Upper lobe of left lung (tissue), 6 donors: Measurements from ENCODE around the gene RNF187. TPM values are rescaled to one million over a fixed set of nuclear protein-coding genes. Genes with fewer than 3 reads are reported as not detected.

Source experiments
- ATAC-seq, 2 donors: fragments of 200-7000 bp; cut with Tn5 transposase; one replicate each; pipeline ENCODE4 v1.9.1; 2022; ENCODE audit warnings: mild to moderate bottlenecking in 2 of 2, moderate library complexity in 2 of 2; ENCODE audit not compliant: low FRiP score in 2 of 2
- DNase-seq, 2 donors: peaks; one replicate each; pipeline ENCODE4 v3.0.0-alpha.2; 2019 to 2020
- H3K27ac ChIP-seq, 4 donors: fragments of 200-600 bp; sonication (generic); one replicate each; pipeline ENCODE4 v1.5.1; 2016 to 2019
- H3K27me3 ChIP-seq, 4 donors: fragments of 200-600 bp; sonication (generic); one replicate each; pipeline ENCODE4 v1.5.1; 2017 to 2019
- H3K36me3 ChIP-seq, 4 donors: fragments of 200-600 bp; sonication (generic); one replicate each; pipeline ENCODE4 v1.5.1; 2016 to 2019
- H3K4me1 ChIP-seq, 4 donors: fragments of 200-600 bp; sonication (generic); one replicate each; pipeline ENCODE4 v1.5.1; 2018 to 2019
- H3K4me3 ChIP-seq, 4 donors: fragments of 200-600 bp; sonication (generic); one replicate each; pipeline ENCODE4 v1.5.1; 2017 to 2019; ENCODE audit warnings: mild to moderate bottlenecking in 2 of 4, moderate library complexity in 1 of 4
- H3K9me3 ChIP-seq, 4 donors: fragments of 200-600 bp; sonication (generic); one replicate each; pipeline ENCODE4 v1.5.1; 2018 to 2019
- EP300 ChIP-seq, 4 donors: sonication (generic); formaldehyde crosslinking; IDR thresholded peaks; one replicate each; pipeline ENCODE4 v1.5.1; 2017; ENCODE audit warnings: antibody characterized with exemption in 4 of 4, control low read depth in 2 of 4
- POLR2A ChIP-seq, 4 donors: fragments of 450-650 bp; IDR thresholded peaks; one replicate each; pipeline ENCODE4 v1.5.1; 2016 to 2017; ENCODE audit warnings: antibody characterized with exemption in 4 of 4, mild to moderate bottlenecking in 2 of 4
- POLR2AphosphoS5 ChIP-seq, 2 donors: sonication (generic); formaldehyde crosslinking; IDR thresholded peaks; one replicate each; pipeline ENCODE4 v1.5.1; 2017; ENCODE audit warnings: antibody characterized with exemption in 2 of 2
- WGBS, 2 donors: methylation state at CpG; one replicate each; pipeline ENCODE4 v1.1.5; 2017 to 2018; 5-methylcytosine and 5-hydroxymethylcytosine counted together
- total RNA-seq, 6 donors: library from RNA; depleted of rRNA in 4 of 6; stranded (reverse); fragments of >200 nt in 4 of 6; gene quantifications; one replicate each; pipeline versions ENCODE4 v1.1.0 to v1.2.1, GENCODE V29; 2016 to 2021
- TF ChIP-seq, protein P1 (sequence below), 6 experiments: fragments of 450-650 bp in 4 of 6; fragments of 200-600 bp in 2 of 6; sonication (generic) in 2 of 6; IDR thresholded peaks; one replicate each; pipeline ENCODE4 v1.5.1; 2016 to 2019; ENCODE audit warnings: antibody characterized with exemption in 6 of 6
- donor health status: DM: no; HTN: no; CAD: no; lungs with moderate emphysema.
- donor health status: DM: no; HTN: yes; CAD: no; lungs with severe emphysema.

Gene RNF187
- total RNA-seq, 6 donors from 2014 or later, result 36.1 to 105 (median 71.2) TPM

DNA sequence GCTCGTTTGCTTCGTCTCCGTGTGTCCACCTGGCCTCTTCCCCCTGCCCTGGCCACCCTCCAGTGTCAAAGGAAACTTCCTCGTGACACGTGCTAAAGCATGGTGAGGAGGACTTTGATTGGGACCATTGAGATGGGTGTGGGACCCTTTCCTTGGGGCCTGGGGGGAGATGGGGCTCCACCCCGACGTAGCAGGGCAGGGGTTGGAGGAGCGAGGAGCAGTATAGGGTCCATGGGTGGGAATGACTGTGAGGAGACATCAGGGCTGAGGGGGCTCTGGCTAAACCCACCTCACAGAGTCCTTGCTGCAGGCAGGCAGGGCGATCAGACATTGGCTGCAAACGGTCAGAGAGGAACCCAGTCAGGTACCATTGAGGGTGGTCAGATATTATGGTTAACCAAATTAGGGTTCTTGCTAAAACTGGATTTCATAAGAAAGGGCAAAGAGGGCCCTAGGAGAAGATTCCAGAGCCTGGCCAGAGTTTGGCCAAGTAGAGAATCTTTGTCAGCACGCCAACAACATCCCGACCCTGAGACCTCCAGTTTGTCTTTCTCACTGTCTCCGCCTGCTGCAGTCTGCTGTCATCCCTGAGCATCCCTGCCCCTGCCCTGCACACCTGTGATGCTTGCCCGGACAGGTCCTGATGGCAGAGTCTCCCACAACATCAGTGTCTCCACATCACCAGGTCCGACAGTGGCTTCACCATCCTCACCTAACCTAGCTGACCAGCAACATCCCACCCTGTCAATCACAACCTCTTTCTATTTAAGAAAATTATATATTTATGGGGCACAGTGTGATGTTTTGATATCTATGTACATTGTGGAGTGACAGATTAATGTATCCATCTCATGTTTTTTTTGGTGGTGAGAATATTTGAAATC, 8.0 kb downstream of the RNF187 start:
- no peaks in the 10 kb centered on the region for H3K9me3 ChIP-seq
- H3K36me3 ChIP-seq, result peaks cover 19 to 50% (median 38%) of the 10 kb centered on the region in 4 donors
- TF ChIP-seq, protein P1, sequence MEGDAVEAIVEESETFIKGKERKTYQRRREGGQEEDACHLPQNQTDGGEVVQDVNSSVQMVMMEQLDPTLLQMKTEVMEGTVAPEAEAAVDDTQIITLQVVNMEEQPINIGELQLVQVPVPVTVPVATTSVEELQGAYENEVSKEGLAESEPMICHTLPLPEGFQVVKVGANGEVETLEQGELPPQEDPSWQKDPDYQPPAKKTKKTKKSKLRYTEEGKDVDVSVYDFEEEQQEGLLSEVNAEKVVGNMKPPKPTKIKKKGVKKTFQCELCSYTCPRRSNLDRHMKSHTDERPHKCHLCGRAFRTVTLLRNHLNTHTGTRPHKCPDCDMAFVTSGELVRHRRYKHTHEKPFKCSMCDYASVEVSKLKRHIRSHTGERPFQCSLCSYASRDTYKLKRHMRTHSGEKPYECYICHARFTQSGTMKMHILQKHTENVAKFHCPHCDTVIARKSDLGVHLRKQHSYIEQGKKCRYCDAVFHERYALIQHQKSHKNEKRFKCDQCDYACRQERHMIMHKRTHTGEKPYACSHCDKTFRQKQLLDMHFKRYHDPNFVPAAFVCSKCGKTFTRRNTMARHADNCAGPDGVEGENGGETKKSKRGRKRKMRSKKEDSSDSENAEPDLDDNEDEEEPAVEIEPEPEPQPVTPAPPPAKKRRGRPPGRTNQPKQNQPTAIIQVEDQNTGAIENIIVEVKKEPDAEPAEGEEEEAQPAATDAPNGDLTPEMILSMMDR (IDR thresholded peaks at IDR 0.05), result no peak
- TF ChIP-seq POLR2A (IDR thresholded peaks at IDR 0.05), result no peak
- TF ChIP-seq EP300 (IDR thresholded peaks at IDR 0.05), result no peak
- TF ChIP-seq POLR2AphosphoS5 (IDR thresholded peaks at IDR 0.05), result no peak
- H3K4me1 ChIP-seq, result peaks cover 0 to 4% (median 2%) of the 10 kb centered on the region in 4 donors
- H3K27ac ChIP-seq, result no peak overlapping the region
- H3K4me3 ChIP-seq, result no peak overlapping the region
- ATAC-seq (no peak), DNase-seq (no peak)
- 93 to 94% methylated on average over 15 of the region's 15 CpGs for WGBS, 2 donors
- H3K27me3 ChIP-seq, result no peaks in the 10 kb centered on the region

DNA sequence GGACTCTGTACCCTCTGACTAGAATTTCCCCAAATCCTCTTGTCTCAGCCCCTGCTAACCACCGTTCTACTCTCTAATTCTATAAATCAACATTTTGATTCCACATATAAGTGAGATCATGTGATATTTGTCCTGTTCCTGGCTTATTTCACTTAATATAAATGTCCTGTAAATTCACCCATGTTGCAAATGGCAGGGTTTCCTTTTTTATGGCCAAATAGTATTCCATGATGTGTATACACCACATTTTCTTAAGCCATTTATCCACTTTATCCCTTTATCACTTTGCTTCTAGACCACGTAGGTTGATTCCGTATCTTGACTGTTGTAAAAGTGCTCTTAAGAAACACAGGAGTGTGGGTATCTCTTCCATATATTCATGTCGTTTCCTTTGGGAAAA, 8.9 kb downstream of the RNF187 start:
- WGBS, 2 donors, result 91 to 97% methylated on average over 4 of the region's 4 CpGs
- peaks cover 16 to 42% (median 34%) of the 10 kb centered on the region in 4 donors for H3K36me3 ChIP-seq
- H3K27ac ChIP-seq, result no peak overlapping the region
- no peak for DNase-seq
- peaks cover 6 to 9% (median 8%) of the 10 kb centered on the region in 4 donors for H3K4me1 ChIP-seq
- TF ChIP-seq EP300 (IDR thresholded peaks at IDR 0.05) (no peak), POLR2A (IDR thresholded peaks at IDR 0.05) (no peak), POLR2AphosphoS5 (IDR thresholded peaks at IDR 0.05) (no peak)
- TF ChIP-seq, protein P1 (IDR thresholded peaks at IDR 0.05), result no peak
- no peaks in the 10 kb centered on the region for H3K9me3 ChIP-seq
- H3K27me3 ChIP-seq, result no peaks in the 10 kb centered on the region
- no peak for ATAC-seq
- H3K4me3 ChIP-seq, result no peak overlapping the region

DNA sequence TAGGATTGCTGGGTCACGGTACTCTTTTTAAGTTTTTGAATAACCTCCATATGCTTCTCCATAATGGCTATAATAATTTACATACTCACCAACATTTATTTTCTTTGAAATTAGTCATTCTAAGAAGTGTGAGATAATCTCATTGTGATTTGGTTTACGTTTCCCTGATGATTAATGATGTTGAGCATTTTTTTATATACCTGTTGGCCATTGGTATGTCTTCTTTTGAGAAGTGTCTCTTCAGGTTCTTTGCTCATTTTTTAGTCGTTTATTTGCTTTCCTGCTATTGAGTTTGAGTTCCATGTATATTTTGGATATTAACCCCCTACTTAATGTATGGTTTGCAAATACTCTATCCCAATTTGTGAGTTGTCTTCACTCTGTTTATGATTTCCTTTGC, 9.3 kb downstream of the RNF187 start:
- peaks cover 10 to 13% (median 12%) of the 10 kb centered on the region in 4 donors for H3K4me1 ChIP-seq
- peaks cover 16 to 41% (median 34%) of the 10 kb centered on the region in 4 donors for H3K36me3 ChIP-seq
- H3K9me3 ChIP-seq, result no peaks in the 10 kb centered on the region
- H3K4me3 ChIP-seq, result no peak overlapping the region
- ATAC-seq (no peak), DNase-seq (no peak)
- H3K27ac ChIP-seq, result no peak overlapping the region
- H3K27me3 ChIP-seq, result no peaks in the 10 kb centered on the region
- WGBS, 2 donors, result 81 to 85% methylated on average over 3 of the region's 3 CpGs
- TF ChIP-seq POLR2A (IDR thresholded peaks at IDR 0.05) (no peak), EP300 (IDR thresholded peaks at IDR 0.05) (no peak), POLR2AphosphoS5 (IDR thresholded peaks at IDR 0.05) (no peak)
- TF ChIP-seq, protein P1 (IDR thresholded peaks at IDR 0.05), result no peak

DNA sequence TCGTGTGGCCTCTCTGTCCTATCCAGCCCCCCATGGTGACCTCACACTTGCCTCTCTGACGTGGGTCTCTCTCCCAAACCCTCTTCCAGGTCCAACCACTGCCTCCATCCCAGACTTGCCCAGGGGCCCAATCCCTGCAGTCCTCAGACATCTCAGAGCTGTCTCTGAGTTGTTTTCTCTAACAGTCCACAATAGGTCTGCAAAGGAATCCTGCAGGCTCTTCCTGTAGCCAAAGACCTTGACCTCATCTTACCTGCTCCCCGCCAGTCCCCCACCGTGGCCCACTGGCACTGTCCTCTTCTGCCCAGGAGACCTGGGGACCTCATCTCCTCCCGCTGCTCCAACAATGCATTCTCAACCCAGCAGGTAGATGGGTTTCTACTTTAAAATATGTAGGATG, 10.0 kb downstream of the RNF187 start:
- Histone ChIP-seq H3K4me1 (peaks cover 10 to 13% (median 12%) of the 10 kb centered on the region in 4 donors), H3K9me3 (no peaks in the 10 kb centered on the region), H3K4me3 (no peak overlapping the region), H3K27me3 (no peaks in the 10 kb centered on the region), H3K36me3 (peaks cover 16 to 41% (median 34%) of the 10 kb centered on the region in 4 donors), H3K27ac (no peak overlapping the region)
- TF ChIP-seq, protein P1 (IDR thresholded peaks at IDR 0.05), result no peak
- no peak for TF ChIP-seq POLR2A (IDR thresholded peaks at IDR 0.05)
- no peak for TF ChIP-seq EP300 (IDR thresholded peaks at IDR 0.05)
- no peak for TF ChIP-seq POLR2AphosphoS5 (IDR thresholded peaks at IDR 0.05)
- ATAC-seq, result no peak
- 85 to 91% methylated on average over 5 of the region's 5 CpGs for WGBS, 2 donors
- no peak for DNase-seq
